ENCODE measurements around the gene NHEJ1.

NHEJ1 gene

DNA sequence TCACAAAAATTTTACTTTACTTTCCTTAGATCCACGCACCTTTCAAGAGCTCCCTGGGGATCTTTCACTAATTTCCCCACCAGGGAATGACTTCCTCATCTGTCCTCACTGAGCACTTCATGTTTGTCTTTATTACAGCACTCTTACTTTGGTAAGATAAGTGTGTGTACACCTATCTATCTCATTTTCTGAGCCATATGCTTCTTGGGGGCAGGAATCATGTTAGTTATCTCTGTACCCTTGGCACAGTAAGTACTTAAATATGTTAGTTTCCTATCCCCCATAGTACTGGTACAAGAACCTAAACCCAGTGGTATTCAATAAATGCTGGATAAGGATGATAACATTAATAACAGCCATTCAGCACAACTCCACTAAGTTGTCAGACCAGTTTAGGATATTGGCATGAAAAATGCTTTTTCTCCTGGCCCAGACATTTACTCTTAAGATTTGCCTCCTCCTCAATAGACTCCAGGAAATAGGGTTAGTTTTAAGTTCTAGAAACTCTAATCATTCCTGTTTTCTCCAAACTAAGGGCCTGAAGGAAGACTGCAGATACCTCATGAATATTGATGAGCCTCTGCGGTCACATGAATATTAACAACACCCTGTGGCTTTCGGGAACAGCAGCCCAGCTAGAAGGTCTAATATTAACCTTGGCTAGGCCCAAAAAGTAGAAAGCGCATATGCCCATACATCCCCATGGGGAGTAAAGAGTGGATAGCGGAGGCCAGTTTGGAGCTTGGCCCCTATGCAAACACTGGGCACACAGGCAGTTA, 38.2 kb downstream of the NHEJ1 start:
- no peak for DNase-seq

DNA sequence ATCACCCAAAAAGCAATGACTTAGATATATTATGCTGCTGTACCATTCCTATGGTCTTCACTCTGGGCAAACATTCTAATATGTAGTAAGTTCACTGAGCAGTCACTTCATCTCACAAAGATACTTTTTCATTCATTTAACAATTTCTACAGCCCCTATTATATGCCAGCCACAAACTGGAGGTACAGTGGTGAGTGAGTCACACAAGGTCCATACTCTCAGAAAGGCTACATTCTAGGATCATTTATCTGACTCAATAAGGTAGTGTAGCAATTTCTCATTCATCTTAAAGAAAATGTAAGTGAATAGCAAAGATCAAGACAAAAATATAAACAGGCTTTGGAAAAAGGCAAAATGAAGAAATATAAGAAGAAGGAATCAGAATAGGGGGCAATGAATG, 40.5 kb downstream of the NHEJ1 start:
- no peak for DNase-seq

DNA sequence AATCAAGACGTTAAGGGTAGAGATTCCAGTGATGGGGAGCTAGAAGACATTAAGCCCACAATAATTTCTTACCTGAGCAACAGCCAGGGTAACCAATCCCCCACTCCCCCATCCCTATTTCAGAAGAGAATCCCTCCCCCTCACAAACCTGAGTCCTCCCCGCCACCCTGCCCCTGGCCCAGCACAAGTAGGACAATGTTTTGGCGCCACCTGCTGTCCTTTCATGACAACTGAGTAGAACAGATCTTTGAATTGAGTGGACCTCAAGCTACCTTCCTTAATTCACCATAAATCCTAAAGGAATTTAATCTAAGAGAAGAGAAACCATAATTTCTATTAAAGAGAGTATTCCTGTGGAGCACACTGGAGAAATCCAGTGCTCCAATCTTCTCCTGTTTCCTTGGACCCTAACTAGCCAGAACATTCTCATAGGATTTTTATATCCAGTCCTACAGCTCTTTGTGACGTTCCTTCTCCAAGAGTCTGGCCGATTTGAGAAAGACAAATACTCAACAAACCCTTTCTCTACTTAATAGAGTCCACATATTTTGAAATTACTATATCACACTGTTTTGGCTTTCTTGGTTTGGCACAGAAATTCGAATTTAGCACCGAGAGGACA, 41.1 kb downstream of the NHEJ1 start:
- no peak for DNase-seq

DNA sequence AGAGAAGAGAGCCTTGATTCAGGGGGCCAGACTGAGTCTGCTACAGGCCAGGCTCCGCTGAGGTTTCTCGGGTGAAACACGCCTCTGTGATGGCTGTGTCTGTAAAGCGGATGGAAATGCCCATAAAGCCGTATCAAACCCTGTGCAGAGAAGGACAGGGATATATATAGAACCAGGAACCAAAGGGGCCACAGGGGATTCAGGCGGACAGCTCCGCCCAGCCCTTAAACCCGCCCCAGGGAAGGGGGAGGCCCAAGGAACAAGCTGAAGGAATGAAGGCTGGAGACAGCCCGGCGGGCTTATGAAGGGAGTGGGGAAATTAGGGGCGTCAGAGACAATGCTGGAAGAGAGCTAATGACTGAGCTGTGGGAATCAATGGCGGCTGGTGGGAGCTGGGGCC, 42.1 kb downstream of the NHEJ1 start:
- DNase-seq, result no peak

DNA sequence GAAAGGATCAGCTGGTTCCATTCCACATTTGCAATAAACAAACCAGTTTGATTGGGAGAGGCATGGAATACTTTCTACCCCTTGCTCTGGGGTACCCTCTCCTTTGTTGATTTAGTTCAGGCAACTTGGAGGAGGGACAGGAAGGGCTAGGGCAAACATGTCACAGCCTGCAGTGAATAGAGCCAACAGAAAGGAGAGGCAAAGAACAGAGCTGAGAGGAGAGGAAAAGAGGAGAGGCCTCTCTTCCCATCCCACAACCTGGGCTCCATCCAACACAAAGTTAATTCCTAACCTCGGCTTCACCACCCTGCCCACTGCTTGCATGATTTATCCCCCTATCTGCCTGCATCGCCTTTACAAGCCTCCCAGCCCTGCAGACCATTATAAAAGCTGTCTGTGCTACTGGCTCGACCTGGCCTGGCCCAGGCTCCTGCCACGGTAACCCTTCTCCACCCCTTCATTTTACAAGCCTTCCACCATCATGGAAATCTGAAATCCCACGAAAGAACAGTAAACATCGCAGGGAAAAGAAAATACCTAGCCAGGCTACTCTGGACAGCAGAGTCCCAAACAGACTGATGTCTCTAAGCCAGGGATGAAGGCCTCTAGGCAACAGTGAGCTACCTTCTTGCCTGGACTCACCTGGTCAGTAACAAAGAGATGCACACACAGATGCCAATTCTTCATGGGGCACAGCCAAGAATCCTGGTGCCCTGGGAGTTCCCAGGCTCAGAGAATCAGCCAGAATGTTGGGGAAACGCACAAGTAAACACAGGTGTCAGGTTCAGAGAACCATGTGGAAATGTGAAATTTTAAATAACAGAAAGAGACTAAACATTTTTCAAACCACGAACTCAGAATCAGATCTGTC, 43.6 kb downstream of the NHEJ1 start:
- no peak for DNase-seq

DNA sequence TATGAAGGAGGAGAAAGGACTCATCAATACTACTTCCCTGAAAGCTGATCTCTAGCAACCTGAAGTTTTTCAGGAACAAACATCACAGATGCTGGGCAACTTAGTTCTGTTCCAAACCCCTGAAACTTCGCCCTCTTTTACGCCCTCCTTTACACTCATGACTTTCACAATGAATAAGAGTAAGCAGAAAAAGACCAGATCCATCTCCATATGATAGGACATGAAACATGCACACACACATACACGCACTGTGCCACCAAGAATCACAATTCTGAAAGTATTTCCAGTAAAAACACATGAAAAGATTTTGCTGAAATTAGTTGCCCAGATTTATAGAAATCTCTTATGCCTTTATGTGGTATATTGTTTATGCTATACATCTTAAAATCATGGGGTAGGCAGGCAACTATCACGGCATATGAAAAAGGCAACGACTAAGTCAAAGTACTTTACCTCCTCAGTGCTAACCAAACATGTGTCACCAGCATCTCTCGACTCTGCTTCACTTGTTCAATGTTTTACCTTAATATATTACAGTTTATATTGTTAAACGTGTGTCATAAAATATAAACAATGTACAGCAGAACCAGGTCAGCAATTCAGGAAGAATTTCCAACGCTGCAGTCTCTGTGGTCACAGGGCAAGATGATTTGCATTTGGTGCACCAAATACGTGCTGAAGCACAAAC, 47.8 kb downstream of the NHEJ1 start:
- no peak for DNase-seq

DNA sequence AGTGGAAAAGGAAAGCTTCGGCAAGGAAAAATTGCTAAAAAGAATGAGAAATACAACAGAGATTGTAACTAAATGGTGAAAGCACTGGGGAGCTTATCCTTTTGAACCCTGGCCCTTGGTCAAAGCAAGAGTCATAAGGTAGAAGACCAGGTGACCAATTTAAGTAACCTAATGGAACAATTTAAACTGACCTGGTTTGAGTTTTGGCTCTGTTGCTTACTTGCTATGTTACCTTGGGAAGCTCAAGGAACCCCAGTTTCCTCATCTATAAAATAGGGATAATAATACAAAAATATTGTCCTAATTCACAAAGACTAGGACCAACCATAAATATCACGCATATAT, 48.6 kb downstream of the NHEJ1 start:
- no peak for DNase-seq

DNA sequence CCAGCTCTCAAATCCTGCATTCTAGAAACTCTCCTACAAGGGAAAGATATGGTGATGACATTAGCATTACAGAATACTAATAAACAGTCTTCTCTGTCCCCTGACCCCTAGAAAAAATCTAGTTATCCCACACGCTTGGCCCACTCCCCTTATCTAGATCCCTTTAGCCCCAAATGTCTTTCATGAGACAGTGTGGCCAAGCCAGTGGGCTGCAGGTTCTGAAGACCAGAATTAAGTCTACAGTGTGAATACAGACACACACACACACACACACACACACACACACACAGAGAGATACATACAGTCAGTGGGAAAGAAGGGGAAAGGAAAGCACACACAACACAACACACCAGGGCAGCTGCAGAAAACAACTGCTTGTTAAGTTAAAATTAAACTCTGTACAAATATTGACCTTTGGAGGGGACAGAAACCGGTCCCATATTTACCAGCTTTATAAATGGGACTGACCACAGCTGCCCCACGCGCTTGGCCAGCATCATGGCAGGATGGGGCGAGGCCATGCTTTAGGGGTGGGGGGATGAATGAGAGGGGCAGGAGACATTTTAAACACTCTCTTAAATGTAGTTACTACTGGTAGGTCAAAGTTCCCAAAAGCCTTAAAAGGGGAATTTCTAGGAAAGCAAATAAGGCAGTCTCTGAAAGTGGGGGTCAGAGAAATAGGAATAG, 49.1 kb downstream of the NHEJ1 start:
- no peak for DNase-seq

DNA sequence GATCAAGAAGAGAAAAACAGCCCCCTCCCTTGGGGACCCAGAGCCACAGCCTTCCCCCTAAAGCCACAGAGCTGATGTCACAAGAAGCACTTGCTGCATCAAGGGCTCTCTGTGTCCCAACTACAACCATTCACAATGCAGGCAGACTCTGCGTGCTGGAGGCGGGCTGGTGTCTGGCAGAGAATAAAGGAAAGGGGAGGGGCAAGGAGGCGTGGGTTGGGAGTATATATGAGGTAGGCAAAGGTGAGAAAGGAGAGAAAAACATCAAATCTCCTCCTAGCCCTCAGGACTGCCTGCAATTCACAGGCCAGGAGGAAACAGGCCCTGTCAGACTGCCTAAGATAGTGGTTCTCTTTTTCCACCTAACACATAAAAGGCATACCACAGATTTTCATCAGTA, 51.1 kb downstream of the NHEJ1 start:
- no peak for DNase-seq

DNA sequence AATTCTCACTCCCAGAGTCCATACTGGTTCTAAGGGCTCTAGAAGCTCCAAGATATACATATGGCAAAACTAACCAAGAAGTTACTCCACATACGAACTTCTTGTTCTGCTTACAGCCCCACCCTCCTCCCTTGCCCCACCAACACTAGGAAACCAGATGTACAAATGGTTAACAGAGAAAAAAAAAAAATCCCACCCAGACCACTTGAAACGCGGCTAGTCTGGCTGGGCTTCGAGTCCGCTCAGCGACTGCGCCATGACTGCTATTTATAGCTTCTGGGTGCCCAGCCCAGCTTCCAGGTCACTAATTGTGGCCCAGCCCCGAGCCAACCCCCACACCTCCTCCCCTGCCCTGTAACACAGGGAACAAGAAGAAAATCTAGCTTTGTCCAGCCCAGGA, 52.9 kb downstream of the NHEJ1 start:
- no peak for DNase-seq

DNA sequence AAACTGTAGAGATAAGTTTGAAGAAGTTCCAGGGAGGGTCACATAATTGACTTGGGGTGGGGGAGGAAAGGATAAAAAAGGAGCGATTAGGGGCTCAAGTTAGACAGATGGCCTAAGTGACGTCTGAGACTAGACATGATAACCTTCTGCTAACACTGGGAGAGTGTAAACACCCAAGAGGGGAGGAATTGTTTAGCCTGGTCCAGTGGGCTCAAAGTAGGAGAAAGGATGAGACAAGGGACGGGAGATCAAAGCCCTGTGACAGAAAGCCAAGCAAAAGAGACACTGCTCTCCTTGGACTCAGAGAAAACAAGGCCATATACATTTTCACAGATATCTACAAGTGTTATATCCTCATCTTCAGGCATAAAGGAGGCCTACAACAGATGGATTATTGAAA, 54.4 kb downstream of the NHEJ1 start:
- DNase-seq, result no peak

DNA sequence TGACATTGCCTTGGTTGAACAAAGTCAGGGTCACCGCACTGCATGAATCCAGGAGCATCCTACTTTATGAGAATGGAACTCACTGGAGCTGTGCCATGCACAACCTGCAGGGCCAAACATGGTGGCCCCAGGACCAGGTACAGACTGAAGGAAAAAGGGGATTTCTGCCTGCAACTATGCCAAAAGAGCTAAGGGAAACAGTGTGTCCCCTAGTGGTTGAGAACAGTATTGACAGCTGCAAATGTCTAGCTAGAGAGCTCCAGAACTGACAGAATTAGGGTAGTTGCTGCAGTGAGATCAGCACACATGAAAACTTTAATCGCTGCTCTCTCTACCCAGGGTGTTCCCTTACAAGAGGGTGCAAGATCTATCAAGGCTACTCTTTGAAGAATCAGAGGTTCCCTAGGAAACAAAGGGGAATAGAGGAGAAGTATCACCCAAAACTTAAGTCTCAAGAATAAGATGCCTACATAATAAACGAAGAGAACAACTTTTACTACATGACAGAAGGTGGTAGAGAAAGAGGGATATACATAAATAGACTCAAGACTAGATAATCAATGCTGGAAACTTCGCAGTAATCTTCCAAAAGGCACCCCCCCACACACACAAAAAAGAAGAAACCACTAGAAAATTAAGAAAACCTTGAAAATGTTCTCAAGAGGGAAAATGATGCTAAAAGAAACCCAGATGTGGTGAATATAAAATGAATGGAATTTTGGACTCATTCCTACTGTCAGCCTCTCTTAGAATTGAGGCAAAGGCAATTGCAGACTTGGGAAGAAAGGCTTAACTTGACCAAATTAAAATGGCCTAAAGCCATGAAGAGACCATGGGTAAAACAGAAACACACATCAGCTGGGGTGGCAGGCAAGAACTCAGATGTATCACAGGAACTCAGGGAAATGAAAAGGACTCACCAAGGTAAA, 56.2 kb downstream of the NHEJ1 start:
- no peak for DNase-seq

DNA sequence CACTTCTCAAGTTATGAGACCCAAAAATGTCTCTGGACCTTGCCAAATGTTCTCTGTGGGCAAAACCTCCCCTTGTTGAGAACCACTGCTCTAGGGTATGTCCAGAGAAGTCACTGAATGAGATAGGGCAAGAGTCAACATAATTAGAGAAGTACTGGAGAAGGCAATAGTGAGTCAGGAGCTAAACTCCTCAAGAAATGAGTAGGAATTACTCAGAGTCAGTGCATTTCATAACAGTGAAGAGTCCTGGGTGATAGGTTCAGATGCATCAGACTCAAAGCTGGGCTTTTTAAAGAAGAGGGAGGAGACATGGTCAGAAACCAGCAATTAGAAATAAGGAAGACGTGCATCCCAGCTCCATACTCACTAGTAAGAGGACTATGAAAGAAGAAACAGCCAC, 61.3 kb downstream of the NHEJ1 start:
- peak; percentile 20 for DNase-seq

DNA sequence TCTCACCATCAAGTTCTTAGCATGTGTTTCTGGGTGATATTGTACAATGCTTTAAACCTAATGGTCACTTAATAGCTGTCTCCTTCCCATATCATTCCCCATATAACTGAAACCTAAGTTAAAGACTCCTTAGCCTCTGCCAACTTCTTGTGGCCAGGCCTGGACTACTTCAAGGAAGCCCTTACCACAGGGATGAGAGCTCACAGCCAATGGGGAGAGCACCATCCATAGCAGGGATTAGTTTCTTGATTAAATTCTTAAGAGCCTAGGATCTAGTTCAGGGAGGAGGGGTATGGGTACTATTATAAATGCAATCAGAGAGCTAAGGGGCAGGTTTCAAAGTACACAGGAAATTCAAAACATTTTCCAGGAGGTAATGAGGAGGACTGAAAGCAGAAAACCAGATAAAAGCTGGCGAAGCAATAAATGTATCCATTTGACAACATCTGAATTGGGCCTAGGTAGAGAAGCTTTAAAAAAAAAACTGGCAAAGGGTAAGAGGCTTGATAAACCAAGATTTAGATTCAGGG, 65.1 kb downstream of the NHEJ1 start:
- no peak for DNase-seq

DNA sequence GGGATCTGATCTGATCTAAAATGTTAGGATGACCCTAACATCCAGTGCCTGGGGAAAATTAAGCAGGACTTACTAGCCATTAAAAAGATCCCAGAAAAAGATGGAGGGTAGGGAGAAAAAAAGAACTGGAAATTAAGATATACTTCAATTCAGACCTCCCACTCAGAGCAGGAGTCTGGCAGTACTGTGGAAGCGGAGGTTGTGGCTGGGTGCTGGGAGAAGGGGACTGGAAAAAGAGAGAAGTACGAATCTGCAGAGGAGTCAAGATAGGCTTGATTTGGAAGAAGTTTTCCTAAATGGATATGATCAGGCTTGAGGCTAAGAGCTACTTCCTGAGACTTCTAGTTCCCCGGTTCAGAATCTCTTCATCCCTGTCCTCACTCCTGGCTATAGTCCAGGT, 66.4 kb downstream of the NHEJ1 start:
- no peak for DNase-seq

DNA sequence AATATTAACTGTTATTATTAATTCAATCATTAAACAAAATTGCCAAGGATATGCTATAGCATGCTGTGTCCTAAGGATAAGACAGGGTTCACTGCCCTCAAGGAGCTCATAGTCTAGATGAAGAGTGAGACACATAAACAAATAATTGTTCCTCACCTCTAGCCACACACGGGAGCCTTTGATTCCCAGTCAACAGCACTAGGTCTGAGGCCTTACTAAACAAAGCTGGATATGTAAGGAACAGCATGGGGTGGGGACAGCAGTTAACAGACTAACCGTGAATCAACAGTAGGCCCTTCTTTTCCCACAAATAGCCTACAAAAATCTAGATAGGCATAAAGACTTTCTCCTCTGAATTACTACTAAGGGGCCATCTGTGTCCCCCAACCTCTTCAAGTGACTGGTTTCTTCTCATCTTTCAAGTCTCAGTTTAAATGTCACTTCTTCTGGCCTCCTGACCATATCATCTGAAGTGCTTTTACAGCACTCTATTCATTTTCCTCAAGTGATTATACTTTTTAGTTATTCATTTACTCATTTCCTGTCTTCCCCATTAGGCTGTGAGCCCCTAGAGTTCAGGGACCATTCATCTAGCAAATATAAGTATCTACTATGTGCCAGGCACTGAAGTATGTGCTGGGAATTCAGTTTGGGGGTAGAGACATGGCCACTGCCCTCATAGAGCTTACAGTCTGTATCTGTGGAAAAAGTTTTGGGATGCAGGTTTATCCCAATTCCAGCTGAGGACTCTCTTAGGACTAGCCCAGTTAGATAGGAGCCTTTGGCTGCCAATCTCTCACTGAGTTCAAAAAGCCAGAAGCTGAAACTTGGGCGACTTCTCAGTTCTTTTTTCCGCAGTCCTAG, 69.9 kb downstream of the NHEJ1 start:
- DNase-seq, result no peak

DNA sequence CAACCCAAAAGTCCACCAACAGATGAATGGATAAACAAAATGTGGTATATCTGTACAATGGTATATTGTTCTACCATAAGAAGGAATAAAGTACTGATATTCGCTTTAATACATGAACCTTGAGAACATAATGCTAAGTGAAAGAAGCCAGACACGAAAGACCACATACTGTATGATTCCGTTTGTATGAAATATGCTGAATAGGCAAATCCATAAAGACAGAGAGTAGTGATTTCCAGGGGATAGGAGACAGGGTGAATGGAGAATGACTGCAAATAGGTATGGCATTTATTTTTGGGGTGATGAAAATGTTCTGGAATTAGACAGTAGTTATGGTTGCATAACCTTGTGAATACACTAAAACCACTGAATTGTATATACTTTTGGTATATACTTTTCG, 71.3 kb downstream of the NHEJ1 start:
- no peak for DNase-seq

DNA sequence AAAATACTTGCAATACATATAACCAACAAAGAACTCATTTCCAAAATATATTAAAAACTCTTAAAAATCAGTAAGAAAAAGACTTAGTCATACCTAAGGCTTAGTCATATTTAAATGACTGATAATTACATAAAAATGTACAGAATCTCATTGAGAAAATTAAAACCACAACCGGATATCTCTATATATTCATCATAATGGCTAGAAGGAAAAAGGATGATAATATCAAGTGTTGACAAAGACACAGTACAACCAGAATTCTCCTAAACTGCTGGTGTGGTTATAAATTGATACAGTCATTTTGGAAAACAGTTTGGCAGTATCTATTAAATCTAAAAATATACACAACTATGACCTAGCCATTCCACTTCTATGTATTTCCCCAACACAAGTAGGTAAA, 72.8 kb downstream of the NHEJ1 start:
- no peak for DNase-seq

DNA sequence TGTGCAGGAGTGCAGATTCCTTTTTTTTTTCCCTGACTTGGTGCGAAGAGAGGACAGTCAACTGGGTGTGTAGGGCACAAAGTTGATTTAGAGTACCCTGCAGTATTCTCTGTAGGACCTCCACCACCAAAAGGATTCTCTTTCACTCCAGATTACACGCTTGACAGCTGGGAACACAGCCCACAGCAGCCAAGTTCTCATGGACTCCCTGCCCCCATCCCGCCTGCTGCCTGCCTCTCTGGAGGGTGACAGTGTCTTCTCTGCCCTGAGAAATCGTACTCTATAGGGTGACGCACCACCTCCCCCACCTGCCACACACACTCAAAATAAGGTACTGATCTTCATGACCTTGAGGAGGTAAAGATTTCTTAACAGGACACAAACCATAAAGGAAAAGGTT, 73.3 kb downstream of the NHEJ1 start:
- DNase-seq, result no peak

DNA sequence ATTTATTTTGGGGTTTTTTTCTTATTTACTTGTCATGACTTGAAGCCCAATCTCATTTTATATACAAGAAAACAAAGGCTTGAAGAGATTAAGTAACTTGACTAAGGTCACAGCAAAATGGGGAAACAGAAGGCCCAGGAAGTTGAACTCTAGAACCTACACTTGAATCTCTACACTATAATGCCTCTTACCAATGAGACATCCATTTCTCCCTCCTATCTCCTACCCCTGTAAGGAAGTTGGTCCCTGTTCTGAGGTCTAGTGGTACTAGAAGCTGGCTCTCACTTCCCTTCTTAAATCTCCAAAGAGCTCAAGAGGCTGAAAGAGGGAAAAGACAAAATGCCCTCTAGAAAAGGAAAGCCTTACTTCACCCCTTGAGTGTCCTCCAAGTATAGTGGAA, 74.4 kb downstream of the NHEJ1 start:
- no peak for DNase-seq

Data from amniotic stem cell (primary cell).